8988T (cell line): ENCODE results near the gene PDZD8.

Source experiments
- DNase-seq: peaks from one replicate; pipeline ENCODE4 v3.0.0; 2011

The PDZD8 gene, protein sequence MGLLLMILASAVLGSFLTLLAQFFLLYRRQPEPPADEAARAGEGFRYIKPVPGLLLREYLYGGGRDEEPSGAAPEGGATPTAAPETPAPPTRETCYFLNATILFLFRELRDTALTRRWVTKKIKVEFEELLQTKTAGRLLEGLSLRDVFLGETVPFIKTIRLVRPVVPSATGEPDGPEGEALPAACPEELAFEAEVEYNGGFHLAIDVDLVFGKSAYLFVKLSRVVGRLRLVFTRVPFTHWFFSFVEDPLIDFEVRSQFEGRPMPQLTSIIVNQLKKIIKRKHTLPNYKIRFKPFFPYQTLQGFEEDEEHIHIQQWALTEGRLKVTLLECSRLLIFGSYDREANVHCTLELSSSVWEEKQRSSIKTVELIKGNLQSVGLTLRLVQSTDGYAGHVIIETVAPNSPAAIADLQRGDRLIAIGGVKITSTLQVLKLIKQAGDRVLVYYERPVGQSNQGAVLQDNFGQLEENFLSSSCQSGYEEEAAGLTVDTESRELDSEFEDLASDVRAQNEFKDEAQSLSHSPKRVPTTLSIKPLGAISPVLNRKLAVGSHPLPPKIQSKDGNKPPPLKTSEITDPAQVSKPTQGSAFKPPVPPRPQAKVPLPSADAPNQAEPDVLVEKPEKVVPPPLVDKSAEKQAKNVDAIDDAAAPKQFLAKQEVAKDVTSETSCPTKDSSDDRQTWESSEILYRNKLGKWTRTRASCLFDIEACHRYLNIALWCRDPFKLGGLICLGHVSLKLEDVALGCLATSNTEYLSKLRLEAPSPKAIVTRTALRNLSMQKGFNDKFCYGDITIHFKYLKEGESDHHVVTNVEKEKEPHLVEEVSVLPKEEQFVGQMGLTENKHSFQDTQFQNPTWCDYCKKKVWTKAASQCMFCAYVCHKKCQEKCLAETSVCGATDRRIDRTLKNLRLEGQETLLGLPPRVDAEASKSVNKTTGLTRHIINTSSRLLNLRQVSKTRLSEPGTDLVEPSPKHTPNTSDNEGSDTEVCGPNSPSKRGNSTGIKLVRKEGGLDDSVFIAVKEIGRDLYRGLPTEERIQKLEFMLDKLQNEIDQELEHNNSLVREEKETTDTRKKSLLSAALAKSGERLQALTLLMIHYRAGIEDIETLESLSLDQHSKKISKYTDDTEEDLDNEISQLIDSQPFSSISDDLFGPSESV

GRCh38 chr10:117375360-117376178 lies at the start of gene PDZD8:
PDZD8 (minus strand) TSS chr10:117375440; CDS start chr10:117375227, 213 bp downstream.
- DNase-seq: peak; percentile 64

DNA sequence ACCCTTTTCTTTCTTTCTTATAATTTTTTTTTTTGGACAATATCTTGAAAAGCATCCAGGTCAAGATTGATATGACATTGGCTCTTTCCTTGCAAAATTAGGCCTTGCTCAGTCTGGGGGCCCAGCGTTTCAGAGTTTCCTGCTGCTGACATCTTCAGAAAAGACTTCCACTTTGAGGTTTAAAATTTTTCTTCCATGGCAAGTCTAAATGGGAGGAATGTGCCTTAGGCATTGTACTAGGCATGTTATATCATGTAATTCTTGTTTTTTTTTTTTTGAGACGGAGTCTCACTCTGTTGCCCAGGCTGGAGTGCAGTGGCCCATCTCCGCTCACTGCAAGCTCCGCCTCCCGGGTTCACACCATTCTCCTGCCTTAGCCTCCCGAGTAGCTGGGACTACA lies 48.9 kb upstream of the PDZD8 start:
- no peak for DNase-seq

GRCh38 chr10:117421985-117422384 lies 46.7 kb upstream of the PDZD8 start:
- DNase-seq: no peak

DNA sequence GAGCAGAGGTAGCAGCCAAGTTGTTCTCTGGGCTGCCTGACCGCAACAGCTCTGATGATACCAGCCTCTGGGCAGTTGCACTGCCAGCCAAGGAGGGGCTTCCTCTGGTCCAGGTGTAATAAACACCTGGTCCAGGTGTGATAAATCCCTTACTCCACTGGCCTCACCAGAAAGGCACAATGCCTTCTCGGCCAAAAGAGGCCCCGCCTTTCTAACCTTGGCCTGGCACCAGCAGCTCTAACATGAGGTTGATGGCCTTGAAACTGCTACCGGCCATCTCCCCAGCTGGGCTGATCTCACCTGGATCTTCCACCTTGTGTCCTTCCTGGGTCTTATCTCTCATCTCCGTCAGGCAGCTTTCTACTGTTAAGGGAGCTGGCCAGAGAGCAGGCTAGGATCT lies 45.5 kb upstream of the PDZD8 start:
- no peak for DNase-seq

GRCh38 chr10:117419921-117420320 lies 44.7 kb upstream of the PDZD8 start:
- no peak for DNase-seq

- DNase-seq: no peak
Measured at GRCh38 chr10:117419159-117419558, 43.9 kb upstream of the PDZD8 start.

GRCh38 chr10:117418121-117418520 lies 42.9 kb upstream of the PDZD8 start:
- no peak for DNase-seq

GRCh38 chr10:117417196-117417595 lies 42.0 kb upstream of the PDZD8 start:
- DNase-seq: no peak

DNA sequence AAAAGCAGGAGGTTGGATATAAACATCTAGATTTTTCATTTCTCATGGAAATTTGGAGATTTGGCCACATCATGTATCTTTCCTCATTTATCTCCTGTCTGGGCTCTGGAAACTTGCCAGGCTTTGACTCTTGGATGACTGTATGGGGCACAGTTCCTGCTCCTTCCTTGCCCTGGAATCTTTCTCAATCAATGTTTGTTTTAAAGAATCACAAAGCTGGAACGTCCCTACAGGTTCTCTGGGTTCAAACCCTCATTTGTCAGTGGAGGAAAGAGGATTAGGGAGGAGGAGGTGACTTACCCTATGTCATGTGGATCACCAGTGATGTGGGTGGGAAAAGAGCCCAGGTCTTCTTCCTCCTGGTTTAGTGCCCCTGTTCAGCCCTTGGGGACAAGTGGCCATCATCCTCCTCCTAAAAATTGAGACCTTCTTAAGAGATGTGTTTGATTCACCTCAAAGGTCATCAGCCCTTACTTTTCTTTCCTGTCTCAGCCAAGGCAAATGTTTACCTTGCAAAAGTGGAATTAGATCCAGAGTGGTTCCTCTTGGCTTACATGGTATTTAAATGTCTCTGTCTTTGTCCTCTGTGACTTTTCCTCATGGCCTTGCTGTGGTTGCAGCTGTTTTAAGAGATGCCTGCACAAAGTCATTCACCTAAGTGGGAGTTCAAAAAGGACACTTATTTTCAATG lies 38.8 kb upstream of the PDZD8 start:
- DNase-seq: no peak

GRCh38 chr10:117412469-117413010 lies 37.3 kb upstream of the PDZD8 start:
- no peak for DNase-seq

- DNase-seq: no peak
Measured at GRCh38 chr10:117411479-117412399, 36.5 kb upstream of the PDZD8 start.

DNA sequence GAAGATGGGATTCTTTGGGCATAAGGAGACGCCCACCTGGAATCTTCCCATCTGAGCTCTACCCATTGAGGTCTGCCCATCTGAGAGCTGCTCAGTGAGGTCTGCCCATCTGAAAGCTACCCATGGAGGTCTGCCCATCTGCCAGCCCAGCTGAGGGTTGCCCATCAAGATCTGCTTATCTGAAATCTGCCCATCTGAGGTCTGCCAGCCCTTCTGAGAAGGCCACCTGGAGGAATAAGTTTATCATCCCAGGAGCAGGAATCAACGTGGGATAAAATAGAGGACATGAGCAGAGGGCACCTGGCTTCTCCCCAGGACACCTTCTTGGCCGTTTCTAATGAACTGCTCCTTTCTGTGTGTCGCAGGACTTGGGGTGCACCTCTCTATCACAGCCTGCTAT lies 35.3 kb upstream of the PDZD8 start:
- DNase-seq: no peak

DNA sequence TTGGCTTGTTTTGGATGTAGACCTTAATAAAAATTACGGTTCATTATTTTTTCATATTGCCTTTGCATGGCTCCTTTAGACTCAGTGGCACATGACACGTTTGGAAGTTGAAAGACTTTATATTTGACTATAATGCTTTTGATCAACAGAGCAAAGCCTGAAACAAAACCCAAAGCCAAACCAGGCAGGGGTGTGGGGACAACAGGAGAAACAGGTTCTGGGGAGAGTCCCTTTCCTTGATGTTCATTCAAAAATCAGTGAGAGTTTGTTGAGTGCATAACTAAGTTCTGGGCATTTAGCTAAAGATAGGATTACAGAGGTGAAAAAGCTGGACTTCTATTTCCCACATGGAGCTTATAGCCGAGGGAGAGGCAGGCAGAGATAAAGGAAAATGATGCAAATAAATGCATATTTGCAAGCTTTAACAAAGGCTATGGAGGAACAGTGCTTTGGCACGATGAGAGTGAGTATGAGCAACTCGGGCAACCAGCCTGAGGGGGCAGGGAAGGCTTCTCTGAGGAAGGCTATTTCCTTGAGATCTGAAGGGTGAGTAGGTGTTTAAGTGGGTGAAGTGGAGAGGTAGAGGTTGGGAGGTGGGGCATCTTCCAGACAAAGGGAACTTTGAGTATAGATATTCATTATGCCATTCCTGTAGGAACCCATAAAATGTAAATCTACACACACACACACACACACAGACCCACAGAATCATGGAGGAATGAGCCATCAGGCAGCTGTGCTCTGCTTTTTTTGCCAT lies 34.5 kb upstream of the PDZD8 start:
- no peak for DNase-seq

DNA sequence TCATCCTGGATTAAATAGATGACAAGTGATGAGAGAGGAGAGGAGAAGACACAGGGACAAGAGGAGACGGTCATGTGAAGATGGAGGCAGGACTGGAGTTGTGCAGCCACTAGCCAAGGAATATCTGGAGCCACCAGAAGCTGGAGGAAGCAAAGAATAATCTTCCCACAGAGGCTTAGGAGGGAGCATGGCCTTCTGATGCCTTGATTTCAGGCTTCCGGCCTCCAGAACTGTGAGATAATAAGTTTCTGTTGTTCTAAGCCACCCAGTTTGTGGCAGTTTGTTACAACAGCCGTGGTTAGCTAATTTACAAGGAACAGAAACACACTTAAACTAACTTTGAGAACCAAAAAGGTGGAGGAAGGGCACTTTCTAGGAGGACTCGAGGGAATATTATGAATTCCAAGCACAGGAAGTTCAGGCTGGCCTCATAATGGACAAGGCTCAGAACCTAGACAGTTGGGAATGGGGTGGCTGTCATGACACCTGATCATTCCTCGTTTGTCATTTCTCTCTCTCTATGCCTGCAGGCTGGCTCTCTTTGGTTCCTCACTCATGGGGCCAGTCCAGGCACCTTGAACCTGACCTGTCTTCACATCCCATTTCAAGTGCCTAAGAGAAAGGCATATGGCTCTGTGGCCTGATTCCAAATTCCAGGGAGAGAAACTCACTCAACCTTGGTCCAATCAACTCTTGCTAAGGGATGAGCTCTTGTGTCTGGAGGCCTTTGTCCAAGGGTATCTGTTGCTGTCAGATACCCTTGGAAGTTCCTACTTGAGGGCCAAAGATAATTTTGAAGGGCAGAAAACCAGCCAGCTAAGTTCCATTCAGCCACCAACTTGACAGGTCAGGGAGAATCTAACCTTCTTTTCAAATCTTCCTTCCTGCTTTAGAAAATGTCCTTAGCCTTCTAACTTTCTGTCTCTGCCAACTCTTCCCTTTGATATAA lies 33.5 kb upstream of the PDZD8 start:
- DNase-seq: no peak

- DNase-seq: no peak
Measured at GRCh38 chr10:117405730-117406129, 30.5 kb upstream of the PDZD8 start.

- DNase-seq: no peak
Measured at GRCh38 chr10:117400329-117400728, 25.1 kb upstream of the PDZD8 start.

DNA sequence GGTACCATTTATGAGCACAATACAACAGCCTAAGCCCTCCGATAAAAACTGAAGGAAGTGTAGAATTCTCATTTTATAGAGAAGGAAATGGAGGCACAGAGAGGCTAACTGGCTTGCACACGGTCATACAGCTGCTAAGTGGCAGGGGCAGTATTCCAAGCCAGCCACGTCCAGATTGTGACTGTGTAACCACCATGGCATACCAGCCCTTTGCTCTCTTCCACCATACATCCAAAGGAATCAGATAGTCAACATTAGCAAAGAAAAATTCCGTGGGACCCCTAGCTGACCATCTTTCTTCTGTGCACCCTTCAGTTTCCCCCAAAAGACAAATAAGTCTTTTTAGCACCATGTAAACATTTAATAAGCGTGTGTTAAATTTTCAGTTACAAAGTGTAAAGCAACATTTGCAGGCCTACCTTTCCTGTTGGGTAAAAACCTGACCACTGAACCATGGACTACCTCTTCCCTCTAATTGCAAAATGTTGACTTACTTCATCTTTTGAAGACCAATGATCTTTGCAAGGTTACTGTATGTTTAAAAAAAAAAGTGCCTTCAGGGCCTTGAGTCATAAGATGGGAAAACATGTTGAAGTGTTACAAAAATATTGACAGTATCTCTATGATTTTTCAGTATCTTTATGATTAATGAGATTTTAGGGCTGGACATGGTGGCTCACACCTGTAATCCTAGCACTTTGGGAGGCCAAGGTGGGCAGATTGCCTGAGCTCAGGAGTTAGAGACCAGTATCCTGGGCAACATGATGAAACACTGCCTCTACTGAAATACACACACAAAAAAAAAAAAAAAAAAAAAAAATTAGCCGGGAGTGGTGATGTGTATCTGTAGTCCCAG lies 24.3 kb upstream of the PDZD8 start:
- no peak for DNase-seq
